Ovary (tissue), 9 donors: ENCODE results near the gene PDE8A. TPM values are rescaled to one million over a fixed set of nuclear protein-coding genes. Genes with fewer than 3 reads are reported as not detected.

Experiments
- DNase-seq, 5 donors: peaks; one replicate each; pipeline ENCODE4 v3.0.0-alpha.2; 2019 to 2020
- H3K27ac ChIP-seq, 2 donors: fragments of 200-600 bp; one replicate each; pipeline versions ENCODE4 v1.5.1 to v1.8.0; 2019 to 2022
- H3K27me3 ChIP-seq: fragments of 200-600 bp; one replicate; pipeline ENCODE4 v1.8.0; 2022
- H3K36me3 ChIP-seq: fragments of 200-600 bp; sonication (generic); one replicate; pipeline ENCODE4 v1.5.1; 2019
- H3K4me1 ChIP-seq: one replicate; pipeline ENCODE4 v1.8.1; 2013; ENCODE audit warnings: mild to moderate bottlenecking, moderate library complexity; ENCODE audit not compliant: insufficient read depth
- H3K4me3 ChIP-seq: fragments of 200-600 bp; sonication (generic); one replicate; pipeline ENCODE4 v1.5.1; 2017
- H3K9me3 ChIP-seq, 2 donors: fragments of 200-600 bp in 1 of 2; sonication (generic) in 1 of 2; one replicate each; pipeline versions ENCODE4 v1.5.1 to v1.8.1; 2013 to 2019; ENCODE audit warnings: mild to moderate bottlenecking in 1 of 2, moderate library complexity in 1 of 2
- EP300 ChIP-seq: sonication (generic); formaldehyde crosslinking; IDR thresholded peaks from one replicate; pipeline ENCODE4 v1.6.1; 2017; ENCODE audit warnings: antibody characterized with exemption
- POLR2A ChIP-seq: fragments of 450-650 bp; IDR thresholded peaks from one replicate; pipeline ENCODE4 v1.6.1; 2017; ENCODE audit warnings: antibody characterized with exemption, mild to moderate bottlenecking, moderate library complexity
- WGBS, 3 donors: extraction: QIAGEN DNeasy Blood & Tissue Kit in 1 of 3; methylation state at CpG; one replicate each; pipeline versions ENCODE4 v1.1.5 to v1.1.7; 2013 to 2017; 5-methylcytosine and 5-hydroxymethylcytosine counted together
- intact Hi-C, 4 donors: fragments of 100-400 bp; cut with DNase I; formaldehyde crosslinking; loops; one replicate each; pipeline versions ENCODE4 v1.11.0 to v1.15.1; 2022 to 2023
- polyA plus RNA-seq, 2 donors: library from polyadenylated mRNA; stranded (reverse); fragments of 200-250 nt in 1 of 2; fragments of 350-450 nt in 1 of 2; fragmentation: Illumina TruSeq in 1 of 2; extraction: RNeasy Lipid Tissue Mini Kit (QIAGEN cat#74804) in 1 of 2; gene quantifications; one replicate each; pipeline ENCODE4 v1.2.3, GENCODE V29; 2013 to 2014
- total RNA-seq, 7 donors: library from RNA; depleted of rRNA in 2 of 7; stranded (reverse); fragments of >200 nt in 2 of 7; fragmentation: NEBNext Ultra II Directional in 3 of 7; extraction: Animal tissue kit (Norgen Biotek cat#: 25700) in 3 of 7; gene quantifications; one replicate each; pipeline versions ENCODE4 v1.1.0 to v1.2.4, GENCODE V29; 2016 to 2023
- TF ChIP-seq, protein P1 (sequence below), 3 donors: fragments of 450-650 bp in 2 of 3; fragments of 200-600 bp in 1 of 3; IDR thresholded peaks; one replicate each; pipeline versions ENCODE4 v1.5.1 to v1.8.0; 2016 to 2022; ENCODE audit warnings: antibody characterized with exemption in 3 of 3, mild to moderate bottlenecking in 1 of 3
- donor health status: DM: no; HTN: no; CAD: no; lungs with moderate emphysema.
- donor health status: DM: no; HTN: no; CAD: no.
- donor health status: Bipolar disorder and iron deficiency.
- donor health status: DM: yes; HTN: yes; CAD: no.
- donor health status: DM: no; HTN: no; CAD: no.
- donor health status: DM: yes; HTN: yes; CAD: no.

Gene PDE8A
- total and polyA plus RNA-seq, 9 donors, result 13.8 to 61.8 (median 33.2) TPM

DNA sequence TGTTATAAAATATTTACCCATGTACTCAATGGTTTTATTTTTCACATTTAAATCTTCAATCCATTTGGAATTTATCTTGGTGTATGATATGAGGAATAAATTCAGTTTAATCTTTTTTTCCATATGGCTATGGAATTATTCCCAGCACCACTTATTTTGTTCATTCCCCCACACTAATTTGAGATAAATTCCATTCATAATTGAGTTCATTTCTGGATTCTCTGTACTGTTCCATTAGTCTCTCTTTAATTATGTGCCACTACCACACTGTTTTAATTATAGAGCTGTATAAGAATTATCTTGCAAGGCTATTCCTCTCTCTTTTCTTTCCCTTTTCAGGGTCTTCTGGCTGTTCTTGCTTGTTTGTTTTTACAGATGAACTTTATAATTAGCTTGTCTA, 34.6 kb downstream of the PDE8A start:
- no peak for TF ChIP-seq POLR2A
- TF ChIP-seq, protein P1, sequence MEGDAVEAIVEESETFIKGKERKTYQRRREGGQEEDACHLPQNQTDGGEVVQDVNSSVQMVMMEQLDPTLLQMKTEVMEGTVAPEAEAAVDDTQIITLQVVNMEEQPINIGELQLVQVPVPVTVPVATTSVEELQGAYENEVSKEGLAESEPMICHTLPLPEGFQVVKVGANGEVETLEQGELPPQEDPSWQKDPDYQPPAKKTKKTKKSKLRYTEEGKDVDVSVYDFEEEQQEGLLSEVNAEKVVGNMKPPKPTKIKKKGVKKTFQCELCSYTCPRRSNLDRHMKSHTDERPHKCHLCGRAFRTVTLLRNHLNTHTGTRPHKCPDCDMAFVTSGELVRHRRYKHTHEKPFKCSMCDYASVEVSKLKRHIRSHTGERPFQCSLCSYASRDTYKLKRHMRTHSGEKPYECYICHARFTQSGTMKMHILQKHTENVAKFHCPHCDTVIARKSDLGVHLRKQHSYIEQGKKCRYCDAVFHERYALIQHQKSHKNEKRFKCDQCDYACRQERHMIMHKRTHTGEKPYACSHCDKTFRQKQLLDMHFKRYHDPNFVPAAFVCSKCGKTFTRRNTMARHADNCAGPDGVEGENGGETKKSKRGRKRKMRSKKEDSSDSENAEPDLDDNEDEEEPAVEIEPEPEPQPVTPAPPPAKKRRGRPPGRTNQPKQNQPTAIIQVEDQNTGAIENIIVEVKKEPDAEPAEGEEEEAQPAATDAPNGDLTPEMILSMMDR (IDR thresholded peaks at IDR 0.05), result no peak
- peaks cover 5% of the 10 kb centered on the region for H3K4me1 ChIP-seq
- no peaks in the 10 kb centered on the region for H3K27me3 ChIP-seq
- no peaks in the 10 kb centered on the region for H3K36me3 ChIP-seq
- no peak overlapping the region for H3K4me3 ChIP-seq
- no peak overlapping the region for H3K27ac ChIP-seq
- DNase-seq, result no peak
- intact Hi-C loops, result no loop called here
- H3K9me3 ChIP-seq, result no peaks in the 10 kb centered on the region

- DNase-seq, result no peak
- no peaks in the 10 kb centered on the region for H3K27me3 ChIP-seq
- no peak overlapping the region for H3K27ac ChIP-seq
- no peaks in the 10 kb centered on the region for H3K36me3 ChIP-seq
- intact Hi-C loops, result no loop called here
- H3K9me3 ChIP-seq, result no peaks in the 10 kb centered on the region
- TF ChIP-seq EP300 (no peak), POLR2A (no peak)
- TF ChIP-seq, protein P1 (IDR thresholded peaks at IDR 0.05), result no peak
- WGBS, 3 donors, result 87 to 95% (median 91%) methylated on average over 15 of the region's 15 CpGs
- peaks cover under 1% of the 10 kb centered on the region for H3K4me1 ChIP-seq
- H3K4me3 ChIP-seq, result no peak overlapping the region
Observed at GRCh38 chr15:85019815-85020590, 38.3 kb downstream of the PDE8A start.

DNA sequence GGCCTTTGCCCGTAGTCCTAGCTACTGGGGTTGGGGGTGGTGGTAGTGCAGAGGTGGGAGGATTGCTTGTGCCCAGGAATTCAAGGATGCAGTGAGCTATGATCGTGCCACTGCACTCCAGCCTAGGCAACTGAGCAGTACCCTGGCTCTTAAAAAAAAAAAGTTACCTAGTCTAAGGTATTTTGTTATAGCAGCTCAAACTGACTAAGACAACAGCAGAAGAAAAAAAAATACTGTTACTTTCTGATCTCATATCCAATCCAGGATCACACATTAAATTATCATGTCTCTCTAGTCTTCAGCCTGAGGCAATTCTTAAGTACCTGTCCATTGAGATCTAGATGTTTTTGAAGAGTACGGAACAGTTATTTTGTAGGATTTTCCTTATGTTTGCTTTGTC, 39.8 kb downstream of the PDE8A start:
- Histone ChIP-seq H3K9me3 (no peaks in the 10 kb centered on the region), H3K27me3 (no peaks in the 10 kb centered on the region), H3K4me3 (no peak overlapping the region), H3K27ac (no peak overlapping the region), H3K4me1 (peaks cover 9% of the 10 kb centered on the region), H3K36me3 (no peaks in the 10 kb centered on the region)
- WGBS, 3 donors, result 73 to 88% (median 76%) methylated on average over 3 of the region's 3 CpGs
- intact Hi-C loops, result no loop called here
- DNase-seq, result no peak
- TF ChIP-seq, protein P1 (IDR thresholded peaks at IDR 0.05), result no peak
- TF ChIP-seq EP300 (no peak), POLR2A (no peak)

GRCh38 chr15:85022860-85023403, 41.3 kb downstream of the PDE8A start:
- intact Hi-C loops, result no loop called here
- no peak for TF ChIP-seq POLR2A
- TF ChIP-seq, protein P1 (IDR thresholded peaks at IDR 0.05), result no peak

More at GRCh38 chr15:85022860-85023403, 41.3 kb downstream of the PDE8A start:
- Histone ChIP-seq H3K27ac (no peak overlapping the region), H3K9me3 (no peaks in the 10 kb centered on the region), H3K36me3 (no peaks in the 10 kb centered on the region), H3K4me1 (peaks cover 11% of the 10 kb centered on the region), H3K27me3 (no peaks in the 10 kb centered on the region), H3K4me3 (no peak overlapping the region)
- WGBS, 3 donors, result 87 to 95% (median 94%) methylated on average over 6 of the region's 6 CpGs
- DNase-seq, result no peak
